Measurements from ENCODE around the gene SEC61A1. TPM values are rescaled to one million over a fixed set of nuclear protein-coding genes. Genes with fewer than 3 reads are reported as not detected.

The SEC61A1 gene
- total RNA-seq, 2 donors from 2014 or later: 74.5 to 109 TPM

DNA sequence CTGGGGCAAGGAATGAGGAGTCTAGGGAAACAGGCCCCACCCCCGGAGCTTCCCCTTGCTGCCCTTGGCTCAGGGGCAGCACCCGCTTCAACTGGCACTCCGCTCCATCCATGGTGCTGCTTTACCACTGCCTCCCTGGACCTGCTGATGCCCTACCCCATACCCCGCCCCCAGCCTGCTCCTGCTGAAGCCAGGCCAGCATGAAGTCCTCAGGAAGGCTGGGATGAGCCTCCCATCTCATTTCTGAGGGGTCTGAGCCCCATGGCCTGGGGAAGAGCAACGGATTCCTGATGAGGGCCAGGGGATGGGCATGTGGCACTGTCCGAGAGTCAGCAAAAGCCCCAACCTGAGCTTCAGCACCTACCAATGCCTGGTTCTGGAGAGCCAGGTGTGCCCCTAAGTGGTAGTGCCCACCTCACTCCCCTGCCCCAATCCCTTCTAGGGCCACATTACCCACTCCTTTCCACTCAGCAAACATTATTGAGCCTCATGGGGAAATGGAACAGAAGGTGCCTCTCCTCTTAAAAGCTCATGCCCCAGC lies 21.0 kb downstream of the SEC61A1 start:
- no peak overlapping the region for H3K4me3 ChIP-seq
- H3K4me1 ChIP-seq: peaks cover 0 to 33% of the 10 kb centered on the region in 2 donors
- H3K27me3 ChIP-seq: no peaks in the 10 kb centered on the region
- H3K27ac ChIP-seq: peak overlapping the region in 1 of 2 donors; percentile 37
- H3K36me3 ChIP-seq: peaks cover 54% of the 10 kb centered on the region
- H3K9me3 ChIP-seq: no peaks in the 10 kb centered on the region
- TF ChIP-seq, protein P1, sequence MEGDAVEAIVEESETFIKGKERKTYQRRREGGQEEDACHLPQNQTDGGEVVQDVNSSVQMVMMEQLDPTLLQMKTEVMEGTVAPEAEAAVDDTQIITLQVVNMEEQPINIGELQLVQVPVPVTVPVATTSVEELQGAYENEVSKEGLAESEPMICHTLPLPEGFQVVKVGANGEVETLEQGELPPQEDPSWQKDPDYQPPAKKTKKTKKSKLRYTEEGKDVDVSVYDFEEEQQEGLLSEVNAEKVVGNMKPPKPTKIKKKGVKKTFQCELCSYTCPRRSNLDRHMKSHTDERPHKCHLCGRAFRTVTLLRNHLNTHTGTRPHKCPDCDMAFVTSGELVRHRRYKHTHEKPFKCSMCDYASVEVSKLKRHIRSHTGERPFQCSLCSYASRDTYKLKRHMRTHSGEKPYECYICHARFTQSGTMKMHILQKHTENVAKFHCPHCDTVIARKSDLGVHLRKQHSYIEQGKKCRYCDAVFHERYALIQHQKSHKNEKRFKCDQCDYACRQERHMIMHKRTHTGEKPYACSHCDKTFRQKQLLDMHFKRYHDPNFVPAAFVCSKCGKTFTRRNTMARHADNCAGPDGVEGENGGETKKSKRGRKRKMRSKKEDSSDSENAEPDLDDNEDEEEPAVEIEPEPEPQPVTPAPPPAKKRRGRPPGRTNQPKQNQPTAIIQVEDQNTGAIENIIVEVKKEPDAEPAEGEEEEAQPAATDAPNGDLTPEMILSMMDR (IDR thresholded peaks at IDR 0.05): no peak
- DNase-seq (ENCODE audit: low spot score): peak; percentile 42

DNA sequence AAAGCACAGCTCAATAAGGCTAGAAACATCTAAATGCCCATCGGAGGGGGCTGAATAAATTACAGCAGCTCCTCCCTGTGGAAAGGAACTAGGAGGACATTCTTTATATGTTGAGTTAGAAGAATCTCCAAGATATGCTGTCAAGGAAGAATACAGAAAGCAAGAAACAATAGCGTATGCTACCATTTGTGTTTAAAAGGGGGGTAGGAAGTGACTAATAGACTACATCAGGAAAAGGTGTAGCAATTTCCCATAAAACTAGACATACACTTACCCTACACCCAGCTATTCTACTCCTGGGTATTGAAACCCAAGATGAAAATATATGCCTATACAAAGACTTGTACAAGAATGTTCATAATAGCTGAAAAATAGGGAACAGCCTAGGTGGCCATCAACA lies 21.6 kb downstream of the SEC61A1 start:
- H3K4me3 ChIP-seq: no peak overlapping the region
- H3K9me3 ChIP-seq: no peaks in the 10 kb centered on the region
- H3K27me3 ChIP-seq: no peaks in the 10 kb centered on the region
- H3K4me1 ChIP-seq: peaks cover 0 to 36% of the 10 kb centered on the region in 2 donors
- DNase-seq (ENCODE audit: low spot score): no peak
- H3K27ac ChIP-seq: peak overlapping the region in 1 of 2 donors; percentile 37
- H3K36me3 ChIP-seq: peaks cover 49% of the 10 kb centered on the region
- TF ChIP-seq, protein P1 (IDR thresholded peaks at IDR 0.05): no peak

DNA sequence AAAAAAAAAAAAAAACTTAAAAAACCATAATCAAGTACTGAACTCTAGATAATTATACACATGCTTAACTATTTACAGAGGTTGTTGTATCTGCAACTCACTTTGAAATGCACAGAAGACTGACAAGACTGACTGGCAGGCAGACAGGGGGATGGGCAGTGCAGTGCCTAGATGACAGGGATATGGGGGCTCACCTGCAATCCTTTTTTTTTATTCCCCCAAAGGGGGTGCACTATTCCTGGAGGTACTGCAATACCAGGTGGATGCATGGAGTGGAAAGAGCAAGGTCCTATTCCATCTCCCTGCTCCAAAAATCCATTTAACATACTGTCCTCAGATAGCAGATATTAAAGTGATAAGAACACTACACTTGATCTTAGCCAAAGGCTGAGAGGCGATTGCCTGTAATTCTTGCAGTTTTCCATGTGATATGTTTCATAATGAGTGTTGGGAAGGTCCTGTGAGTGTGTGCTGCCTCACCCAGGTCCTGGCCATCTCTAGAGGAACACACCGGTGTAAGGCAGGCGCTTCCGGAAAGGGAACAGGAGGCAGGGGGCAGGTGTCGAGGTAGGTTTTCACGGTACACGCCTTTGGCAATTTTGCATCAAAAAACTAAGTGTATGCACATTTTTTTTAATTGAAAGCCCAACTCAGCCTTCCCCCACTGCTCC lies 22.7 kb downstream of the SEC61A1 start:
- H3K4me1 ChIP-seq: peaks cover 0 to 48% of the 10 kb centered on the region in 2 donors
- TF ChIP-seq, protein P1 (IDR thresholded peaks at IDR 0.05): no peak
- no peak for DNase-seq (ENCODE audit: low spot score)

DNA sequence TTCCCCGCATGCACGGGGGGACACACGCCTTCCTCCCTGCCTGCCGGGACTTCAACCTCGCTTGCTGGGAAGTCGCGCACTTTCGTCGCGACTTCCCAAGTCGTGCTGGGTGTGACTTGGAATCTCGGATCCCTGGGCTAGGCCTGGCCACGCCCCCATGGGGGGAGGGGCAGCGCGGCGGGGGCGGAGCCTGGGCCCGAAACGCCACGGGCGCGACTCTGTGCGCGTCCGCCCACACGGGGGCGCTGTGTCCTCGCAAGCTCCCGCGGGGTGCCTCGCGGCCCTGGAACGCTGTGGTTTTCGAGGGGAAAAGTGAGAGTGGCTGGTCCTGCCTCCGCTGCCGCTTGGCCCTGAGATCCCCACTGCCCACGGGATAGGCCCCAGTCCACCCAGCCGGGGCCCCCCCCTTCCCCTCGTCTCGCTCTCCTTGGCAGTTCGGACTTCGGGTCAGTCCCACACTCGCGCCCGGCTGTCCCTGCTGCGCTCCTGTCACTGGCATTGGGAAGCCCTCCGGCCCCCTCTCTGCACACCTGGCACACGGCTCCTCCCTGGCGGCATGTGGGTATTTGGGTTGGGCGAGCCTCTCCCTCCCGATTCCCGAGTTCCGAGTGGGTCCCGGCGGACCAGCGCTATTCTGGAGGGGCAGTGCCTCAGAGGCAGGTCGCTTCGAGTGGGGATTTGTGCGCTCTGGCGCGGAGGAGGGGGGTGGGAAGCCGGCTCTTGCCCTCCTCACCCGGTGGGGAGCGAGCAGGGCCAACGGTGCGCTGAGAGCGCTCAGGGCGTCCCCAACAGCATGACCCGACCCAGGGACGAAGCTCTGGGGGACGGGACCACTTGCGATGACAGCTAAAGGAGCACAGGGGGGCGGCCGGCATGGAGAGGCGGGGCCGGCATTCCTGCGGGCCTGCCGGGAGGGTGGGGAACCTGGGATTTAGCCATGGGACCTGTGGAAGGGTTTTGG lies 23.6 kb downstream of the SEC61A1 start:
- Histone ChIP-seq H3K36me3 (peaks cover 29% of the 10 kb centered on the region), H3K4me1 (peaks cover 0 to 55% of the 10 kb centered on the region in 2 donors), H3K27me3 (no peaks in the 10 kb centered on the region)

More for the DNA sequence above, 22.7 kb downstream of the SEC61A1 start:
- peak overlapping the region; percentile 78 for H3K27ac ChIP-seq
- no peaks in the 10 kb centered on the region for H3K27me3 ChIP-seq
- peak overlapping the region in 1 of 2 donors; percentile 53 for H3K4me3 ChIP-seq
- peaks cover 37% of the 10 kb centered on the region for H3K36me3 ChIP-seq
- H3K9me3 ChIP-seq: no peaks in the 10 kb centered on the region

DNA sequence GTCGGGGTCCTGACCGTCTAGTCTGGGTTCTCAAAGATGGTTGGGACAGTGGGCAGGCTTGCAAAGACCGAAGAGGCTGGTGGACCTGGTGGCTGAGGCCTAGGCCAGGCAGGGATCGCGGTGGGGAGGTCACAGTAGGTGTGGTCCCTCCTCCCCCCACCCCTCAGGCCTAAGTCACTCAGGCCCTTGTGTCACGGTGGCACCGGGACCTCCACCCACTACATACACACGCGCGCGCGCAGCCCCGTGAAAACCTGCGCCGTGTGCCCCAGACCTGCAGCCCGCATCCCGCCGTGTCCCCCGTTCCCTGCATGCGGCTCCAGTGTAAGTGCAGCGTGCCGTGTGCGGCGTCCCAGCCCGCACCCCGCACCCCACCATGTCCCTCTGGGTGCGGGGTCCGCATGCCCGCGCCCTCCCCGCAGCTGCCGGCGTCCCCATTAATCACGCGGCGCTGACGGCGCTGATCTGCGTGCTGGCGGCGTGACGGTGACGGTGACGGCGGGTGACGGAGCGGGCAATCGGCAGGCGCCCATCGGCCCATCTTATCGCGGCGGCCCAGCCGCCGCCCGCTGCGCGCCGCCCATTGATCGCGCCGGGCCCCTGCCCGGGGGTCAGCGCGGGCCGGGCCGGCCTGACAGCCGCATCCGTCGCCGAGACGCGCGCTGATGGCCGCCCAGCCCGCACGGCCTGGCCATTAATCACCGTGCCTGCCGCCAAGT lies 24.4 kb downstream of the SEC61A1 start:
- Histone ChIP-seq H3K36me3 (peaks cover 21% of the 10 kb centered on the region), H3K27me3 (no peaks in the 10 kb centered on the region), H3K27ac (peak overlapping the region; percentile 78), H3K4me1 (peaks cover 0 to 63% of the 10 kb centered on the region in 2 donors), H3K4me3 (peak overlapping the region; percentile 32 to 53), H3K9me3 (no peaks in the 10 kb centered on the region)
- DNase-seq (ENCODE audit: low spot score): no peak
- TF ChIP-seq, protein P1 (IDR thresholded peaks at IDR 0.05): no peak

More for the DNA sequence above, 23.6 kb downstream of the SEC61A1 start:
- Histone ChIP-seq H3K9me3 (no peaks in the 10 kb centered on the region), H3K27ac (peak overlapping the region; percentile 78), H3K4me3 (peak overlapping the region; percentile 32 to 53)
- peak; percentile 86 for DNase-seq (ENCODE audit: low spot score)
- TF ChIP-seq, protein P1 (IDR thresholded peaks at IDR 0.05): peak; percentile 91 to 98
